NCI-H446 (cell line): ENCODE results near the gene HERC4.

ENCODE experiments used
- DNase-seq, 2 experiments: peaks; one replicate each; lab custom pipeline; 2025; lab: John Stamatoyannopoulos, UW

Gene HERC4, protein sequence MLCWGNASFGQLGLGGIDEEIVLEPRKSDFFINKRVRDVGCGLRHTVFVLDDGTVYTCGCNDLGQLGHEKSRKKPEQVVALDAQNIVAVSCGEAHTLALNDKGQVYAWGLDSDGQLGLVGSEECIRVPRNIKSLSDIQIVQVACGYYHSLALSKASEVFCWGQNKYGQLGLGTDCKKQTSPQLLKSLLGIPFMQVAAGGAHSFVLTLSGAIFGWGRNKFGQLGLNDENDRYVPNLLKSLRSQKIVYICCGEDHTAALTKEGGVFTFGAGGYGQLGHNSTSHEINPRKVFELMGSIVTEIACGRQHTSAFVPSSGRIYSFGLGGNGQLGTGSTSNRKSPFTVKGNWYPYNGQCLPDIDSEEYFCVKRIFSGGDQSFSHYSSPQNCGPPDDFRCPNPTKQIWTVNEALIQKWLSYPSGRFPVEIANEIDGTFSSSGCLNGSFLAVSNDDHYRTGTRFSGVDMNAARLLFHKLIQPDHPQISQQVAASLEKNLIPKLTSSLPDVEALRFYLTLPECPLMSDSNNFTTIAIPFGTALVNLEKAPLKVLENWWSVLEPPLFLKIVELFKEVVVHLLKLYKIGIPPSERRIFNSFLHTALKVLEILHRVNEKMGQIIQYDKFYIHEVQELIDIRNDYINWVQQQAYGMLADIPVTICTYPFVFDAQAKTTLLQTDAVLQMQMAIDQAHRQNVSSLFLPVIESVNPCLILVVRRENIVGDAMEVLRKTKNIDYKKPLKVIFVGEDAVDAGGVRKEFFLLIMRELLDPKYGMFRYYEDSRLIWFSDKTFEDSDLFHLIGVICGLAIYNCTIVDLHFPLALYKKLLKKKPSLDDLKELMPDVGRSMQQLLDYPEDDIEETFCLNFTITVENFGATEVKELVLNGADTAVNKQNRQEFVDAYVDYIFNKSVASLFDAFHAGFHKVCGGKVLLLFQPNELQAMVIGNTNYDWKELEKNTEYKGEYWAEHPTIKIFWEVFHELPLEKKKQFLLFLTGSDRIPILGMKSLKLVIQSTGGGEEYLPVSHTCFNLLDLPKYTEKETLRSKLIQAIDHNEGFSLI

DNA sequence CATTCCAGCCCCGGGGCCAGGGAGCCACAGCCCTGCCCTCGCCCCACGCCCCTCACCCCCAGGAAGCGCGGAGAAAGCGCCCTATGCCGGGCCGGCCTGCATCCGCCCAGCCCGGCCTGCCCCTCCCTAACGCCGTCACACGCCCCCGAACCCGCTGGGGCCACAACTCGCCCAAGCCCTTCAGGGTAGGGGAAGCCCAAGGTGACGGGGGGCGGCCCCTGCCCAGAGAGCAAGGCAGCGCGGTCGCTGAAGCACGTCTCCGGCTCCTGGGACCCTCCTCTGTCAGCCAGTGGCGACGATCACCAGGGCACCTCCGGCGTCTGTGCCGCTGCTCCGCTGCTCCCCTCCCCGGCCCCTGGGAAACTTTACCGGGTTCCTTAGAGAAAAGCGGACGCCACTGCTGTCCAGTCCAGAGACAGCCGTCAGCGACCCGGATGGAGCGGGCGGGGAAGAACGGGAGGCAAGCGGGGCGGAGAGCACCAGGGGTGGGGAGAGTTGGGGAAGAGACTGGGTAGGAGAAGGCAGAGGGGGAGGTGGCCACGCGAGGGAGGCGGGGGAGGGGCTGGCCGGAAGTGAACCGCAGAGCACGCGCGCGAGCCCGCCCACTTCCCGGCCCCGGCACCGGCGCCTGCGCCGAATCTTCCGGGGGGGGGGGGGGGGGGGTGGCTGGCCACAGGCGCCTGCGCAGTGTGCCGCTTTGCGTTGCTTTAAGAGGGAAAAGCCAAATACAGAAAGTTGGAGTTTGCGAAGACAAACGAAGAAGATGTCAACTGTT, at the start of gene HERC4:
Gene HERC4 (minus strand): TSS at position 509 of the 775 bp plus-strand sequence. CDS start 2,175 bp downstream, outside the sequence.
- peak; percentile 69 to 86 for DNase-seq

DNA sequence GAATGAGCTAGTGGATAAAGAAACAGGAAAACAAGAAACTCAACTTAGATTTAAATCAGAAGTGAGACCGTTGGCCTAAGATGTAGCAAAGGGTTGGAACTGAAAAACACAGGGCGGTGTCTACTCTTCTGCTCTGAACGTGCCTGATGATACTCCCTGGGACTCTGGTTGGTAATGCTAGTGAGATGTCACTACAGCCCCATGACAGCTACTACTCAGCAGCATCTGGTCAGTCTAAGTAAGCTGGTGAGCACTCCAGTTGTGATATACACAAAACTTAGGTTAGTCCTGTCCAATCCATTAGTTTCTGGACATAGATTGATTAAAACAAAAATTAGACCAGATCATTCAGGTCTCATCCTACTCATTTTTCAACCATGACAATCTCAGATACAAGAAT, 49.6 kb upstream of the HERC4 start:
- no peak for DNase-seq

DNA sequence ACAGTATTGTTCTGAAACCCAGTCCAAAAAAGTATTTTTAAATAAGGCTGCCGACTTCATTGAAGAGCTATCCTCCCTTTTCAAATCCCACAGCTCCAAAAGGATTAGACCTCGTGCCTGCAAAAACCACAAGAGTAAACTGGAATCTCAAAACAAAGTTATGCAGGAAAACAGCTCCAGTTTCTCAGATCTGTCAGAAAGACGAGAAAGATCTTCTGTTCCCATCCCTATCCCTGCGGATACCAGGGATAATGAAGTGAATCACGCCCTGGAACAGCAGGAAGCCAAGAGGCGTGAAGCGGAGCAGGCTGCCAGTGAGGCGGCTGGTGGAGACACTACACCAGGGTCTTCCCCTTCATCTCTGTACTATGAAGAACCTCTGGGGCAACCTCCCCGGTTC, 46.8 kb upstream of the HERC4 start:
- no peak for DNase-seq

DNA sequence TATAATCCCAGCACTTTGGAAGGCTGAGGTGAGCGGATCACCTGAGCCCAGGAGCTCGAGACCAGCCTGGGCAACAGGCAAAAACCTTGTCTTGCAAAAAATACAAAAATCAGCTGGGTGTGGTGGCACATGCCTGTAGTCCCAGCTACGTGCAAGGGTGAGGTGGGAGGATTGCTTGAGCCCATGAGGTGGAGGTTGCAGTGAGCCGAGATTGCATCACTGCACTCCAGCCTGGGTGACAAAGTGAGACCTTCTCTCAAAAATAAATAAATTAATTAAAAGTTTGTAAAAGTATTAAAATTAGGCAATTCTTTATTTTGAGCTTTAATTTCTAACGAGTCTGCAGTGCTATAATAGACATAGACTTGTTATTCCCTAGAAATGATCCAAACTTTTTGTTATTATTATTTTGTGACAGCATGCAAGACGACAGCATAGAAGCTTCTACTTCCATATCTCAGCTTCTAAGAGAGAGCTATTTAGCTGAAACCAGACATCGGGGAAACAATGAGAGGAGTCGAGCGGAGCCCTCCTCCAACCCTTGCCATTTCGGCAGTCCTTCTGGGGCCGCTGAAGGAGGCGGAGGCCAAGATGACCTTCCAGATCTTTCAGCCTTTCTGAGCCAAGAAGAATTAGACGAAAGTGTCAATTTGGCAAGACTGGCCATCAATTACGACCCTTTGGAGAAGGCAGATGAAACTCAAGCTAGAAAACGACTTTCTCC, 46.1 kb upstream of the HERC4 start:
- no peak for DNase-seq

DNA sequence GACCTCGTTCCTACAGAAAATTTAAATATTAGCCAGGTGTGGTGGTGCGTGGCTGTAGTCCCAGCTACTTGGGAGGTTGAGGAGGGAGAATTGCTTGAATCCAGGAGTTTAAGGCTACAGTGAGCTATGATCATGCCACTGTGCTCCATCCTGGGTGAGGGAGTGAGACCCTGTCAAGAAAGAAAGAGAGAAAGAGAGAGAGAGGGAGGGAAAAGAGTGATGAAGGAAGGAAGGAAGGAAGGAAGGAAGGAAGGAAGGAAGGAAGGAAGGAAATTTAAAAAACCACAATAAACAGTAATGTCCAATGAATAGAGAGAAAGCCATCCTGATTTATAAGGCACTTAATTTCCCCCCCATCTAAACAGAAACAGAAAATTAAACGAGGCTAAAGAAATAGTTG, 43.6 kb upstream of the HERC4 start:
- no peak for DNase-seq

DNA sequence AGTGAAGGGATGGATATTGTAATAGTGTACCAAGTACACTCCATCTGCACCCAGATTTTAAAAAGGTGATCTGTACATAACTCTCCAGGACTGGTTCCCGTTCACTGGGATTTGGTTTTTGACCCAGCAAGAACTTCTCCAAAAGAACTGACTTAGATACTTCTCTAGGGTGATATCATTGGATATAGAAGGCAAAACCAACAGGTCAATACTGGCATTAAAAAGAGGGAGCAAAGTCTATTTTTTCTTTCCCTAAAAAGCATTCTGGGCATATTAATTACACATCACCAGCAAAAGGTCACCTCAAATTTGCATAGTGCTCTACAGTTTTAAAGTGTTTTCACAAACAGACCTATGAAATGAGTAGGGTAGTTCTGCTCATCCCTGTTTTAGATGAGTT, 37.8 kb upstream of the HERC4 start:
- DNase-seq: no peak

DNA sequence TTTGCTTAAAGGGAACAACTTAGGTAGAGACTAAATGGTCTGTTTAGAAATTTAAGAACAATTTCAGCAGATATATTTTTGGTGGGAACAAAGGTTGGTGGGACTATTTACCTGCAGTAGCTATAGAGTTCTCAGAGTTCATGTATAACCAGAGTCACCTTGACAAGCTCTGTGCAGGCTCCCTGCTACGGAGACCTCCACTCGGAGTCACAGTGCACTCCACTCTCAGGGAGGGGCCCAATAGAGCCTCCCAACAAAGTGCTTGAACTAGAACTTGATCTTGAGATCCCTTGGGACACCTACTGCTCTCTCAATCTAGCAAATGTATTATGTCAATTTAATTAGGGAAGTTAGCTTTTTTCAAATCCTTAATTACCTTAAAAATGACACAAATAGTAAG, 36.5 kb upstream of the HERC4 start:
- DNase-seq: no peak

DNA sequence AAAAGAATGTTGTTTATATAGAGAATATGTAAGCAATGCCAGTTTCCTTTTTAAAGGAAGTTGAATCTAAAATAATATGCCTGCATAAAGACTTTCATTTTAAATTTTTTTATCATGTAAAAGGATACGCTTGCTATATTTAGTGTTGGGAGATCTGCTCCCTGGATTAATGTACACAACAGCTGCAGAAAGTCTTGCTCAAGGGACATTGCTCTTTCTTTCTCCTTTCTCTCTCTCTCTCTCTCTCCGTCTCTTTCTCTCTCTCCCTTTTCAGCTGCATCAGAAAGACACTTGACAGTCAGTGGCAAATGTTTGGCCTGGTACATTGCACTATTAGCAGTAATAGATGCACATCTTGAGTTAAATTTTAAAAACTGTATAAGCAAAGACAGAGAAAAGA, 34.9 kb upstream of the HERC4 start:
- no peak for DNase-seq

DNA sequence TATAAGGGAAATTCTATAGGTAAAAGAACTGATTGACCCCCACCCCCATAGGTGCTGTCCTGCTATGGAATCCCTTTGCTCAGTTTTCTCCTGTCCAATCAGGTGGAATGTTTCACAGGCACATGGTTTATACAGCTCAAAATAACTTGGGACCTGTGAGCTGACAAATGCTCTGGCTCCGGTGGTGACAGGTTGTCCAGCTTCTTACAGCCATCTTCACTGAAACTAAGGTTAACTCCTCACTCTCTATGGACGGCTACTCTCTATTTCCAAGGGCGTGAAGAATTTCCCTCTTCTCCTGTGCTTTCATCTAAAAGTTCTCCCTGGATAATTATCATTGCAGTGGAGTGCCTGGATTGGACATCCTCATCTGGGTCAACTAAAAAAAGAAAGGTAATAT, 34.2 kb upstream of the HERC4 start, which contains the start of gene MYPN:
Gene MYPN (plus strand): TSS at position 158 of the 400 bp plus-strand sequence. CDS start 11,951 bp downstream, outside the sequence.
- DNase-seq: no peak

DNA sequence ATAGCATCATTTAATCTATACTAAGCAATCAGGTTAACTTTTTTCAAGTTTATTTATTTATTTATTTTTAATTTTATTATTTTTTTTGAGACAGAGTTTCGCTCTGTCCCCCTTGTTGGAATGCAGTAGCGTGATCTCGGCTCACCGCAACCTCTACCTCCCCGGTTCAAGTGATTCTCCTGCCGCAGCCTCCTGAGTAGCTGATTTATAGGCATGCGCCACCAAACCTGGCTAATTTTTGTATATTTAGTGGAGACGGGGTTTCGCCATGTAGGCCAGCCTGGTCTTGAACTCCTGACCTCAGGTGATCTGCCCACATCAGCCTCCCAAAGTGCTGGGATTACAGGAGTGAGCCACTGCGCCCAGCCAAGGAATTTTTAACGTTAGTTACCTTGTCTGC, 33.6 kb upstream of the HERC4 start:
- DNase-seq: no peak

DNA sequence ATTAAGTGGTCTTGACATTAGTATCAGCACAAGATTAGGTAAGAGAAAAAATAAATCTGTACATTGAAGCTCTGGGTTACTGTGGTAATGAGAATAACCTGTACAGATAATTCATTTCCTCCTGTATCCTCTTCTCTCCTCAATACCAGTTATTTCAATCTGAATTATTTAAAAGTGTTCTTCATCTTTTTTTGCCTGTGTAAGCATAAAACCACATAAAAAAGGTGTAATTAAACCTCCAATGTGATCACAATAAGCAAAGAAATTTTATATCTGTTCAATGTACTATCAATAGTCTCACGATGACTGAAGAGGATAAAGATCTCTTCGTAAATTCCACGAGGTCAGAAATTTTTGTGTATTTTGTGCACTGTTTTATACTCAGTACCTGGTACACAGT, 33.0 kb upstream of the HERC4 start:
- DNase-seq: no peak

DNA sequence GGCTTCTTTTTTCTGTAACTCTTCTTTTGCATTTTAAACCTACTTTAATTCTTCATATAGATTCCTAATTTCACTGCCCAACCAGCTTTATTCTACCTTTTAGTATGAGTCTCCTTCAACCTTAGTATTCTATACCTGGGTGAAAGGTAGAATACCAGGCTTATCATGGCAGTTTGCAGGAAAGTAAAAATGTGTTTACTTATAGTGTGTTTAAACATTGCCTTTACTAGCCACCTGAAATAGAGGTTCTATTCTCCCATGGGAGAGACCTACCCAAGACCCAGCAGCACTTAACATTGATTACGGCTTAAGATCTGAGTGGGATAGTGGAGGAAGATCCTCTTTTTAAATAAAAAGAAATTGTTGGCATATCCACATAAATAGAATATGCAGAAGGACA, 32.6 kb upstream of the HERC4 start:
- DNase-seq: no peak

DNA sequence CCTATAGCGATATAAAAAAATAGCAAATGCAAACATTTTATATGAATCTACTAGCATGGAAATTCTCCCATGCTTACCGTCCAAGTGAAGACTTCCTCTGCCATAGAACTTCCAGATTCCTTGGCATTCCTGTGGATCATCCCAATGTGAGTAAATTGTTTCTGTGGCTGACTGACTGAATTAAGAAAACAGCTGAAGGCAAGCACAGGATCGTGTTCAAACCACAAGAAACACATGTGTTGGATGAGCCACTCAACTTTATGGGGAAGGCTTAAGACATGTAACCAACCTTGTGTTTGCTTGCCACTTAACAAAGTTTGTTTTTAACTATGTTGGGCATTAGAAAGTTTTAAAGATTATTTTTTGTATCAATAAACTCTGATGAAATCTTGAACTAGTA, 31.6 kb upstream of the HERC4 start:
- no peak for DNase-seq

DNA sequence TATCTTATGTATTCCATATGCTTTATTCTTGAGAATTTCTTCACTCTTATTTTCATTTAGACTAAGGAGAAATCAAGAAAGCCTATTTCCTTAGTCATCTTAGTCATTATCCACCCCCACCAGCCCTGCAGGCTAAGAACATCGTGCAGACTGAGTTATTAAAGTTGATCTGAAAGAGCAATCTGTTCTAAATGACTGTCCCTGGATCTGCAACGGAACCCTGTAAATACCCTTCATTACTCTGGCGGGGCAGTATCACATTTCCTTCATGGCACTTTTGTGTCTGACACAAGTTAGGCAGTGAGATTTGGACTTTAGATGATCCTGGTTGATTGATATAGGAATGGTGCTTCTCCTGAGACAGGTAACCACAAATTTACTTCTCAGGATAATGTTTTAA, 30.7 kb upstream of the HERC4 start:
- no peak for DNase-seq

DNA sequence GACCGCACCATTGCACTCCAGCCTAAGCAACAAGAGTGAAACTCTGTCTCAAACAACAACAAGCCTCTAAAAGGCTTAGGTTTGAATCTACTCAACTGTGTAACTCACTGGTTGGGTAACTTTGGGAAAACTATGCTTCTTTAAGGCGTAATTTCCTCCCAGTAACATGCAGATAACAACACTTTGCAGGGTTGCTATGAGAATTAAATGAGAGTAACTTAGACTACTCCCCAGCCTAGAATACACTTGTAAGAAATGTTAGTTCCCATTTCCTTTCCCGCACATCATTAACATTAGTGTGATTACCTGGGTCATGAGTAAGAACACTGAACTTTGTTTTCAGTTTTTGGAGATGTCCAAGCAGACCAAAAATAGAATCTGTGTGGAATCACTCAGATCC, 28.8 kb upstream of the HERC4 start:
- no peak for DNase-seq

DNA sequence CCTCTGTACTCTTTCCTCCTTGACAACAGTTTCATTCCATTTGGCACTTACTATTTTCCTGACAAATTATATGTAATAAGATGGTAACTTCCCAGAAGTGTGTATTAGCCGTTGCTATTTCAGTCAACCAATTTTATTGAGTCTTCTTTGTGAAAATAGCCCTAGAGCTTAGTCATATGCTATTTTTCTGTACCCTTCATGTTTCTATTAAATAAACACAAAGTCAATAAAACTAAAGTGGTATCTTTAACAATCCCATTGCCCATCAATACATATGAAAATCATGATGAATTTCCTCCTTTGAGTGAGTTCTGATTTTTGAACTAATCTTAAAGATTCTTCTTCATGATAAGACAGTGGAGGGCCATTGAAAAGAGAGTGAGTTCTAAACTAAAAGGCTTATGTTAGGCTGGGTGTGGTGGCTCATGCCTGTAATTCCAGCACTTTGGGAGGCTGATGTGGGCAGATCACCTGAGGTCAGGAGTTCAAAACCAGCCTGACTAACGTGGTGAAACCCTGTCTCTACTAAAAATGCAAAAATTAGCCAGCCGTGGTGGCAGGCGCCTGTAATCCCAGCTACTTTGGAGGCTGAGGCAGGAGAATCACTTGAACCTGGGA, 28.3 kb upstream of the HERC4 start:
- DNase-seq: no peak

DNA sequence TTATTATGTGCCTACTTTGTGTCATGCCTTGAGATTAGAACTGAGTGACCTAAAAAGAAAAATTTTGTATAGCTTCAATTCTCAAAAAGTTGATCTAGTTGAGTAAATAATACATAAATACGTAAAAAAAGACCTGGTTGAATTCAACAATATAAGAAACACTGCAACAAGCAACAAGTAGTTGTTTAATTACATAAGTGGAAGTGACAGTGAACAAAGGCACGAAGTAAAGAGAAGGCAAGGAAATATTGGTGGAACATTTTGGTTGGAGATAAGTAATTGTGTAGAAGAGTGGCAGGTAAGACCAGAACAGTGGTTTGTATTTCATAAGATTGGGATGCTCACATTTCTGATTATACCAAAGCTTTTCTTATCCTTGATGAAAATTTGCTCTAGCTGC, 26.0 kb upstream of the HERC4 start:
- DNase-seq: no peak

DNA sequence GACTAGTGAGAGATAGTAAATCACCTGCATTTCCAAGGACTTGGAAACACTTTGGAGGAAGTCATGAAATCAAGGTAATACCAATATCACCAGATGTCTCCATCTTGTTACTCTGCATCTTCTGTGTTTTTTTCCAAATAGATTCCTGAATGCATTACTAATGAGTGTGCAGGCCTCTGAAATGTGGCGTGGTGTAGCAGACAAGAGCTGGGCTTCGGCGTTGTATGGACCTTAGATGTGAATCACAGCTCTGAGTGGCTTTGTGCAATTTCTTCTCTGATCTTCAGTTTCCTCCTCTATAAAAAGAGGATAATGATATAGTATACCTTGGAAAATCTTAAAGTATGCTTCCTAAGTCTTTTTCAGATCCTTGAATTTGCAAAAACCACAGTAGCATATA, 24.7 kb upstream of the HERC4 start:
- no peak for DNase-seq

DNA sequence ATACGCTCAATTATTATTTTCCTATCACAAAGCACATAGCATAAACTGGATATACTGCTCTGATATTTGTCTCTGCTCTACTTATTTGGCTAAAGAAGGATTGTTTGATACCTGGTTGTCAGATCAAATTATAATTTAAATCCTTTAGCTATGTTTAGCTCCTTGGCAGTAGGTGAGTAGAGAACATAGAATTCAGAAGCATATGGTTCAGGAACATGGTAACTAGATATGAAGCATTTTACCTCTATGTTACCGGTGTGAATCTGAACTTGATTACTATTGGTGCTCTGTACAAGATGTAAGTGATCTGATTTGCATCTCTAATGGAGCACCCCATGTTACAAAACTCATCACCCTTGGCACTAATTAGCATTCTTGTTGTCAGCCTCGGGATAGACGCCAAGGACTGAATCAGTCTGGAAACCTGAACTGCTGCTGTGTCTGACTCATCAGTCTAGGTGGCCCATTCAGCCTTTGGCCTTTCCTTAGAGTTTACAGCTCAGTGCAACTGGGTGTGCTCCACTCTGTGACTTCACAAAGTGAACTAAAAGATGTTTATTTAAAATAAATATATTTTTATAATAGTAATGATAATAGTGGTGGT, 21.9 kb upstream of the HERC4 start:
- DNase-seq: peak; percentile 3 to 58

DNA sequence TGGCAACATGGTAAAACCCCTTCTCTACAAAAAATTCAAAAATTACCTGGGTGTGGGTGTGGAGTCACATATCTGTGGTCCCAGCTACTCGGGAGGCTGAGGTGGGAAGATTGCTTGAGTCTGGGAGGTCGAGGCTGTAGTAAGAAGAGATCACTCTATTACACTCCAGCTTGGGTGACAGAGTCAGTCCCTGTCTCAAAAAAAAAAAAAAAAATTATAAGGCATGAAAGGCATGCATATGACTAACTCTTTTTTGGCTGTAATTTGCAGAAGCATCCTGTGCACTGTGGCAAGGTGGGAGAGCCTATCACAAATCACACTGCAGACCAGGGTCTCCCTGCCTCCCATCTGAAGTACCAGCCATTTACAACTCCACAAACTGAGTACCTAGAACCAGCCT, 20.1 kb upstream of the HERC4 start:
- no peak for DNase-seq
